Prostate gland (tissue), 2 donors: Measurements from ENCODE around the gene RSU1. TPM values are rescaled to one million over a fixed set of nuclear protein-coding genes. Genes with fewer than 3 reads are reported as not detected.

ENCODE experiments used
- DNase-seq: peaks from one replicate; pipeline ENCODE4 v3.0.0-alpha.2; 2019; ENCODE audit warnings: low spot score
- H3K27ac ChIP-seq, 2 donors: fragments of 200-600 bp; sonication (generic); 2 replicates each; pipeline ENCODE4 v1.5.1; 2017 to 2019
- H3K27me3 ChIP-seq: fragments of 200-600 bp; sonication (generic); replicated peaks from 2 replicates; pipeline ENCODE4 v1.5.1; 2019; ENCODE audit not compliant: insufficient read depth
- H3K36me3 ChIP-seq, 2 donors: fragments of 200-600 bp; sonication (generic); 1 replicate in 1 of 2; 2 replicates in 1 of 2; pipeline versions ENCODE4 v1.5.1 to v1.8.1; 2017 to 2019
- H3K4me1 ChIP-seq: fragments of 200-600 bp; sonication (generic); replicated peaks from 2 replicates; pipeline ENCODE4 v1.5.1; 2019
- H3K4me3 ChIP-seq, 2 donors: fragments of 200-600 bp; sonication (generic); 2 replicates each; pipeline ENCODE4 v1.5.1; 2017 to 2019
- H3K9me3 ChIP-seq: fragments of 200-600 bp; sonication (generic); 2 replicates; pipeline ENCODE4 v1.5.1; 2017
- POLR2A ChIP-seq: fragments of 450-650 bp; IDR thresholded peaks from one replicate; pipeline ENCODE4 v1.6.1; 2016; ENCODE audit warnings: antibody characterized with exemption, mild to moderate bottlenecking
- POLR2AphosphoS5 ChIP-seq: sonication (generic); formaldehyde crosslinking; IDR thresholded peaks from one replicate; pipeline ENCODE4 v1.6.1; 2017; ENCODE audit warnings: antibody characterized with exemption
- WGBS: methylation state at CpG from one replicate; pipeline ENCODE4 v1.1.5; 2018; 5-methylcytosine and 5-hydroxymethylcytosine counted together
- intact Hi-C: fragments of 100-400 bp; cut with DNase I; formaldehyde crosslinking; loops from one replicate; pipeline ENCODE4 v1.14.2; 2022
- total RNA-seq, 2 donors: library from RNA; depleted of rRNA; stranded (reverse); fragments of >200 nt; gene quantifications; one replicate each; pipeline ENCODE4 v1.1.0, GENCODE V29; 2016
- TF ChIP-seq, protein P1 (sequence below), 4 experiments: fragments of 200-600 bp in 2 of 4; fragments of 450-650 bp in 2 of 4; sonication (generic) in 2 of 4; IDR thresholded peaks; 1 replicate in 3 of 4; 2 replicates in 1 of 4; pipeline ENCODE4 v1.5.1; 2016 to 2019; ENCODE audit warnings: antibody characterized with exemption in 4 of 4, mild to moderate bottlenecking in 2 of 4, moderate library complexity in 2 of 4

The RSU1 gene
- total RNA-seq, 2 donors from 2014 or later, result 32.2 to 49.3 TPM

DNA sequence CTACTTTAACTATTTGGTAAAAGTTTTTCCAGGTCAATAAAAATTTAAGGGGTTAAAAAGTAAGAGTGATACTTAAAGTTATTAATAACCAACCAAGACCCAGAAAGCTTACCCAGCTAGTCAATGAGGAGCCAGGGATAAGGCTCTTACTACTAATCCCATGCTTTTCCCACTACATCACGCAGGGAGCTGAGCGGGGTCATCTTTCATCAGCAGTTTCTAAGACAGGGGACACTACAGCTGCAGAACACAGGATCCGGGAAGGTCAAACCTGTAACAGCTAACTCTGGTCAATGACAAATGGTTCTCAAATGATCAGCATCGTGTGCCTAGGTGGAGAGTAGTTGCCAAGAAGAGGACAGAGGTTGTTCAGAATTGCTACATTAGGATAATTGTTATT is 65.1 kb downstream of the RSU1 start:
- no peaks in the 10 kb centered on the region for H3K27me3 ChIP-seq
- no peaks in the 10 kb centered on the region for H3K4me1 ChIP-seq
- no peaks in the 10 kb centered on the region for H3K9me3 ChIP-seq
- H3K27ac ChIP-seq, result no peak overlapping the region
- H3K36me3 ChIP-seq, result no peaks in the 10 kb centered on the region
- no peak for TF ChIP-seq POLR2AphosphoS5
- TF ChIP-seq, protein P1, sequence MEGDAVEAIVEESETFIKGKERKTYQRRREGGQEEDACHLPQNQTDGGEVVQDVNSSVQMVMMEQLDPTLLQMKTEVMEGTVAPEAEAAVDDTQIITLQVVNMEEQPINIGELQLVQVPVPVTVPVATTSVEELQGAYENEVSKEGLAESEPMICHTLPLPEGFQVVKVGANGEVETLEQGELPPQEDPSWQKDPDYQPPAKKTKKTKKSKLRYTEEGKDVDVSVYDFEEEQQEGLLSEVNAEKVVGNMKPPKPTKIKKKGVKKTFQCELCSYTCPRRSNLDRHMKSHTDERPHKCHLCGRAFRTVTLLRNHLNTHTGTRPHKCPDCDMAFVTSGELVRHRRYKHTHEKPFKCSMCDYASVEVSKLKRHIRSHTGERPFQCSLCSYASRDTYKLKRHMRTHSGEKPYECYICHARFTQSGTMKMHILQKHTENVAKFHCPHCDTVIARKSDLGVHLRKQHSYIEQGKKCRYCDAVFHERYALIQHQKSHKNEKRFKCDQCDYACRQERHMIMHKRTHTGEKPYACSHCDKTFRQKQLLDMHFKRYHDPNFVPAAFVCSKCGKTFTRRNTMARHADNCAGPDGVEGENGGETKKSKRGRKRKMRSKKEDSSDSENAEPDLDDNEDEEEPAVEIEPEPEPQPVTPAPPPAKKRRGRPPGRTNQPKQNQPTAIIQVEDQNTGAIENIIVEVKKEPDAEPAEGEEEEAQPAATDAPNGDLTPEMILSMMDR (IDR thresholded peaks at IDR 0.05), result no peak
- TF ChIP-seq POLR2A, result no peak
- DNase-seq, result no peak
- 93% methylated on average over 4 of the region's 4 CpGs for WGBS
- intact Hi-C loops, result no loop called here
- no peak overlapping the region for H3K4me3 ChIP-seq

DNA sequence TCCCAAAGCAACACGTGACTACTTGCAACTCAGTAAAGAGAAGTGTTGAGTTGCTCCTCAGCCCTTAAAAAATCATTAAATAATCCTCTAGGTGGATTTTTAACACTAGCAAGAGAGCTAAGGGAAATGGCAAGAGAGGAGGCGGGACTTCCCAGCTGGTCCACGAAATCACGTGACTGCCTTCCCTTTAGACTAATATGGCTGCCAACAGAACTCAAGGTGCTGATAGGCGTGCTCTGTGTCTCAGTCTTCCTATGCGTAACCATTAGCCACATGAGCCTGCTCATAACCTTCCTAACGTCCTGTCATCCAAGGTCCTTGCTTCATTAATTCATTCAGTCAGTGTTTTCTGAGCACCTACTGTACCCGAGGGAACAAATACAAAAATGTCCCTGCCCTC is 66.0 kb downstream of the RSU1 start:
- 98% methylated on average over 8 of the region's 8 CpGs for WGBS
- DNase-seq, result no peak
- no peaks in the 10 kb centered on the region for H3K27me3 ChIP-seq

DNA sequence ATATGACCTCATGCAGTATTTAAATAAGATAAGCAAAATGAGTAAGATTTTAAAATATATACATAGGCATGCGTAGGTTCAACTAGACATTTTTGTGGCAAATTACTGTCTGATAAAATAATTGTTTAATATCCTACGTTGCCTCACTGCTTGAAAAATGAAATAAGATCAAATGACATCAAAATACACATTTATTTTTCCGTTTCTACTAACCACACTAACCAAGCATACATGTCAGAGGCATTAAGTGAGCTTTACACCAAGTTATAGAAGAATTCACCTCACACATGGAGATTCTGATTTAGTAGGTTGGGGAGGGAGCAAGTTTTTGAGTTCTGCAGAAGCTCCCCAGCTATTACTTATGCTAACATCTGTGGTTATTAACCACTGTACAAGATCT is 66.8 kb downstream of the RSU1 start:
- no peak for DNase-seq

More for the DNA sequence above, 66.0 kb downstream of the RSU1 start:
- no peak overlapping the region for H3K27ac ChIP-seq
- TF ChIP-seq, protein P1 (IDR thresholded peaks at IDR 0.05), result no peak
- TF ChIP-seq POLR2A, result no peak
- no peak for TF ChIP-seq POLR2AphosphoS5
- H3K4me3 ChIP-seq, result no peak overlapping the region
- intact Hi-C loops, result no loop called here
- no peaks in the 10 kb centered on the region for H3K36me3 ChIP-seq
- H3K9me3 ChIP-seq, result no peaks in the 10 kb centered on the region
- H3K4me1 ChIP-seq, result no peaks in the 10 kb centered on the region

DNA sequence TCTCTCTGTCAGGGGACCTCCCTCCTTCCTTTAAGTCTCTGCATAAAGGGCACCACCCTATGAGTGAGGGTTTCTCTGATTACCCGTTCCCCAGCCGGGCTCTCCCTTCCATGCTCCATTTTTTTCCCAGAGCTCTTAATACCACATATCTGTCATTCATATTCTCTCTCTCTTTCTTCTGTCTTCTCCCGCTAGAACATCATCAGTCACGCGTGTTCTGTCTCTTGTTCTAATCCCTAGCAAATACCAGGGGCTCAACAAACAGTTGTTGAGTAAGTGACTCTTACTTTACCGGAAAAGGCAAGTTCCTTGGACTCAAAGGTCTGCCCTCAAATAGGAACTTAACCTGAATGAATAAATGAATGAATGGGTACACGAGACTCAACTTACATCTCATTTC is 68.5 kb downstream of the RSU1 start:
- 95% methylated on average over 7 of the region's 7 CpGs for WGBS
- Histone ChIP-seq H3K27ac (no peak overlapping the region), H3K4me1 (no peaks in the 10 kb centered on the region), H3K9me3 (no peaks in the 10 kb centered on the region), H3K27me3 (no peaks in the 10 kb centered on the region), H3K36me3 (no peaks in the 10 kb centered on the region), H3K4me3 (no peak overlapping the region)
- TF ChIP-seq, protein P1 (IDR thresholded peaks at IDR 0.05), result no peak
- no peak for TF ChIP-seq POLR2AphosphoS5
- no peak for TF ChIP-seq POLR2A
- DNase-seq, result no peak
- intact Hi-C loops, result no loop called here

More for the DNA sequence above, 66.8 kb downstream of the RSU1 start:
- Histone ChIP-seq H3K4me1 (no peaks in the 10 kb centered on the region), H3K36me3 (no peaks in the 10 kb centered on the region), H3K9me3 (no peaks in the 10 kb centered on the region), H3K27ac (no peak overlapping the region), H3K4me3 (no peak overlapping the region), H3K27me3 (no peaks in the 10 kb centered on the region)
- WGBS, result 95% methylated on average over 3 of the region's 3 CpGs
- no peak for TF ChIP-seq POLR2A
- TF ChIP-seq, protein P1 (IDR thresholded peaks at IDR 0.05), result no peak
- TF ChIP-seq POLR2AphosphoS5, result no peak
- intact Hi-C loops, result no loop called here

DNA sequence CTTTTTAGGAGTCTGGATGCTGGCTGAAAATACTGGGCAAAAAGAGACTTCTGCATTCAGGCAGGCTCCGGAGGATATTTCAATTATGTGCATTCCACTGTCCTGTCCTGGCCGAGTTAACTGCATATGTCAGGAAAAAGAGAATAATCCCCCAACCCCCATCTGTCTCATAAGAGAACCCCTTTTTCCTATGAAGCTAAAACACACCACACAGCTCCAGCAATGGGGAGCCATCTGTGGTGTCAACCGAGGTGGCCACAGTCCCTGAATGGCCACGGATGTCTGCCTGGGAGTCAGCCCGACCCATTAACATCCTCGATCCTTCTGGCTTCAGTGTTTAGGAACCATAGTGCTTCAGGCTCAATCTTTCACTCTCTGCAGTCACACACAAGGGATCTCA is 70.4 kb downstream of the RSU1 start:
- no peaks in the 10 kb centered on the region for H3K36me3 ChIP-seq
- no peaks in the 10 kb centered on the region for H3K9me3 ChIP-seq
- WGBS, result 86% methylated on average over 6 of the region's 6 CpGs

More for the DNA sequence above, 70.4 kb downstream of the RSU1 start:
- Histone ChIP-seq H3K27me3 (no peaks in the 10 kb centered on the region), H3K4me3 (no peak overlapping the region), H3K4me1 (no peaks in the 10 kb centered on the region), H3K27ac (no peak overlapping the region)
- TF ChIP-seq POLR2A (no peak), POLR2AphosphoS5 (no peak)
- TF ChIP-seq, protein P1 (IDR thresholded peaks at IDR 0.05), result no peak
- intact Hi-C loops, result no loop called here
- DNase-seq, result no peak
